ENCODE measurements around the gene ENG. TPM values are rescaled to one million over a fixed set of nuclear protein-coding genes. Genes with fewer than 3 reads are reported as not detected.
A peak's percentile ranks its signal among the peaks of the same experiment; 100 is the strongest.

Gene ENG
- total RNA-seq, 4 donors from 2014 or later = 7.2 to 32.8 (median 18.0) TPM

DNA sequence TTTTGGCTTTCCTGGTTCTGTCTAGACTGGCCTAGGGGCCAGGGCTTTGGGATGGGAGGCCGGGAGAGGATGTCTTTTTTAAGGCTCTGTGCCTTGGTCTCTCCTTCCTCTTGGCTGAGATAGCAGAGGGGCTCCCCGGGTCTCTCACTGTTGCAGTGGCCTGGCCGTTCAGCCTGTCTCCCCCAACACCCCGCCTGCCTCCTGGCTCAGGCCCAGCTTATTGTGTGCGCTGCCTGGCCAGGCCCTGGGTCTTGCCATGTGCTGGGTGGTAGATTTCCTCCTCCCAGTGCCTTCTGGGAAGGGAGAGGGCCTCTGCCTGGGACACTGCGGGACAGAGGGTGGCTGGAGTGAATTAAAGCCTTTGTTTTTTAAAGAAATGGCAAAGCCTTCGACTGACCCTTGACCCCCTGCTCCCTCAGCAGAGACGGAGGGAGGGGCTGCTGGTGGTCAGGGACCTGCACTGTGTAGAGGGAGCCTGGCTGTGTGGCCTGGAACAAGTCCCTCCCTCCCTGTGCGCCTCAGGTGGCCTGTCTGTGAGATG lies 40.7 kb downstream of the ENG start:
- H3K27ac ChIP-seq = peak overlapping the region in 1 of 4 donors; percentile 6
- intact Hi-C loops (cut with DNase I) = no loop called here
- H3K36me3 ChIP-seq = peaks cover 17 to 95% (median 23%) of the 10 kb centered on the region in 3 donors
- no peak for TF ChIP-seq CTCF (IDR thresholded peaks at IDR 0.05)
- TF ChIP-seq POLR2A (IDR thresholded peaks at IDR 0.05) = no peak
- H3K4me1 ChIP-seq = peaks cover 0 to 31% (median 5%) of the 10 kb centered on the region in 3 donors
- no peak for DNase-seq
- H3K27me3 ChIP-seq = no peaks in the 10 kb centered on the region
- H3K4me3 ChIP-seq = no peak overlapping the region
- 80% methylated on average over 2 of the region's 9 CpGs; no CpG with 5 or more reads in 1 of the 2 donors for WGBS, 2 donors
- H3K9me3 ChIP-seq = no peaks in the 10 kb centered on the region

DNA sequence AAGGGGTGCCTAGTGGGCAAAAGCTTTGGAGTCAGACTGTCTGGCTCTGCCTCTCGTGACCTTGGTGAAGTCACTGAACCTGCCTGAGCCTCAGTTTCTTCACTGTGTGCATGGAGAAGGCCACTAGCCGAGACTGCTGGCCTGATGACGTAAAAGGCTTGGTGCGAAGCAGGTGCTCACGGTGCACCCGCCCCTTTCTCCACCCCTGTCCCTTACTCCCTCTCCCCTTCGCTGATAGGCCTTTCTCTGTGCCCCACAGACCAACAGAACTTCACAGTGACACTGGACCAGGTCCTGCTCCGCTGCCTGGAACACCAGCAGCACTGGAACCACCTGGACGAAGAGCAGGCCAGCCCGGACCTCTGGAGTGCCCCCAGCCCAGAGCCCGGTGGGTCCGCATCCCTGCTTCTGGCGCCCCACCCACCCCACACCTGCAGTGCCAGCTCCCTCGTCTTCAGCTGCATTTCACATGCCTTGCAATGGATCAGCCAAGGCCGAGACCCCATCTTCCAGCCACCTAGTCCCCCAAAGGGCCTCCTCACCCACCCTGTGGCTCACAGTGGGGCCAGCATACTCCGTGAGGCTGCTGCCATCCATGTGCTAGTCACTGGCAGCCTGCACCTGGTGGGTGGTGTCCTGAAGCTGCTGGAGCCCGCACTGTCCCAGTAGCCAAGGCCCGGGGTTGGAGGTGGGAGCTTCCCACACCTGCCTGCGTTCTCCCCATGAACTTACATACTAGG lies 41.4 kb downstream of the ENG start:
- DNase-seq = no peak
- Histone ChIP-seq H3K4me1 (peaks cover 0 to 34% (median 5%) of the 10 kb centered on the region in 3 donors), H3K27me3 (no peaks in the 10 kb centered on the region), H3K27ac (peak overlapping the region in 1 of 4 donors; percentile 6), H3K4me3 (no peak overlapping the region), H3K36me3 (peaks cover 17 to 95% (median 26%) of the 10 kb centered on the region in 3 donors), H3K9me3 (no peaks in the 10 kb centered on the region)
- TF ChIP-seq POLR2A (IDR thresholded peaks at IDR 0.05) (no peak), CTCF (IDR thresholded peaks at IDR 0.05) (no peak)
- intact Hi-C loops (cut with DNase I) = no loop called here
- 86 to 87% methylated on average over 5 to 6 of the region's 19 CpGs for WGBS, 2 donors

DNA sequence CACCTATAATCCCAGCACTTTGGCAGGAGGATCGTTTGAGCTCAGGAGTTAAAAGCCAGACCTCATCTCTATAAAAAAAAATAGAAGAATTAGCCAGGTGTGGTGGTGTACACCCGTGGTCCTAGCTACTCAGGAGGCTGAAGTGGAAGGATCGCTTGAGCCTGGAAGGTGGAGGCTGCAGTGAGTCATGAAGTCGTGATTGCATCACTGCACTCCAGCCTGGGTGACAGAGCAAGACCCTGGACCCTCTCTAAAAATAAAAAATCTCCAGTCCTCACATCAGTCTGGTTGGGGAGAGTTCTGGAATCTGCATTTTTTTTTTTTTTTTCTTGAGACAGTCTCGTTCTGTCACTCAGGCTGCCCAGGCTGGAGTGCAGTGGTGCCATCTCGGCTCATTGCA lies 42.4 kb downstream of the ENG start:
- no peak overlapping the region for H3K27ac ChIP-seq
- WGBS, 2 donors = 88 to 91% methylated on average over 6 of the region's 6 CpGs

DNA sequence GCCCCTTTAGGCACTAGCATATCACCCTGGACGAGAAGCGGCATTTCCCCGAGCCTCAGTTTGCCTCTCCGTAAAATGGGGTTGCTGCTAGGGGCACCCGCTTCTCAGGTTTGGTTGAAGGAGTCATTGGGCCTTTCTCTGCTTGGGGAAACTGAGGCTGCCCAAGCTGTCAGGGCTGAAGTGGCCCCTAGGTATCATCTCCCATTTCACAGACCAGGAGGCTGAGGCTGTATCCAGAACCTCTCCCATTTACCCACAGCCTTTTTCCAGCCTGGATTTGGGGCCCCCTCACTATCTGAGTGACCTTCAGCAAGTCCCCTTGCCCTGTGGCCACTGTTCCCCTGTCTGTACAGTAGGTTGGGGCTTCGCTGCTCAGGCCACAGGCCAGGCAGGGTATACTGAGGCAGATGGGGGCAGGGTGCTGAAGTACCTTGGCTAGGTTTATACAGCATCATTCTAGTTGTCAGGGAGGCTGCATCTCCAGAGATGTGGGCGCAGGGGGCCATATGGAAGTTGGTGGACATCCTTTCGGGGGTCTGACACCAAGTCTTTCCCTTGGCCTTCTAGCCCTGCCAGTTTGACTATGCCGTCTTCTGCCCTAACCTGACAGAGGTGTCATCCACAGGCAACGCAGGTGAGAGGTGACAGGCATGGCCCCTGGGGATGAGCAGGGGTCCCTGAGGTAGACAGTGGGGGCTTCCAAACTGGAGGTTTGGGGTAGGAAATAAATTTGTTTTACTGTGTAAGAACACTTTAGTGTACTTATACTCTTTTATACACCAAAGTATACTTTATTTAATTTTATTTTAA lies 43.9 kb downstream of the ENG start:
- H3K27ac ChIP-seq = peak overlapping the region in 3 of 4 donors; percentile 64 to 78 (median 70)

More for the DNA sequence above, 42.4 kb downstream of the ENG start:
- no peak for DNase-seq
- H3K9me3 ChIP-seq = no peaks in the 10 kb centered on the region
- H3K36me3 ChIP-seq = peaks cover 21 to 95% (median 35%) of the 10 kb centered on the region in 3 donors
- H3K4me3 ChIP-seq = no peak overlapping the region
- peaks cover 0 to 34% (median 5%) of the 10 kb centered on the region in 3 donors for H3K4me1 ChIP-seq
- intact Hi-C loops (cut with DNase I) = no loop called here
- TF ChIP-seq CTCF (IDR thresholded peaks at IDR 0.05) = no peak
- TF ChIP-seq POLR2A (IDR thresholded peaks at IDR 0.05) = no peak
- H3K27me3 ChIP-seq = no peaks in the 10 kb centered on the region

More for the DNA sequence above, 43.9 kb downstream of the ENG start:
- no peaks in the 10 kb centered on the region for H3K27me3 ChIP-seq
- intact Hi-C loops (cut with DNase I) = no loop called here
- WGBS, 2 donors = 94 to 95% methylated on average over 4 to 8 of the region's 10 CpGs
- peaks cover 0 to 40% (median 5%) of the 10 kb centered on the region in 3 donors for H3K4me1 ChIP-seq
- TF ChIP-seq POLR2A (IDR thresholded peaks at IDR 0.05) = no peak
- TF ChIP-seq CTCF (IDR thresholded peaks at IDR 0.05) = no peak
- no peaks in the 10 kb centered on the region for H3K9me3 ChIP-seq
- no peak for DNase-seq
- H3K4me3 ChIP-seq = no peak overlapping the region
- H3K36me3 ChIP-seq = peaks cover 21 to 95% (median 31%) of the 10 kb centered on the region in 3 donors

Measured in esophagus squamous epithelium (tissue), 5 donors.